Stimulated activated CD4-positive, alpha-beta T cell treated with anti-CD3 and anti-CD28 coated beads, TNF-alpha, amount 100 ng/mL, for 24 hours (primary cell): ENCODE data around the gene ZNF710.

Experiments
- DNase-seq, 3 experiments: peaks; one replicate each; pipeline ENCODE4 v3.0.0-alpha.2; 2020; ENCODE audit warnings: low read depth in 3 of 3

ZNF710 gene

DNA sequence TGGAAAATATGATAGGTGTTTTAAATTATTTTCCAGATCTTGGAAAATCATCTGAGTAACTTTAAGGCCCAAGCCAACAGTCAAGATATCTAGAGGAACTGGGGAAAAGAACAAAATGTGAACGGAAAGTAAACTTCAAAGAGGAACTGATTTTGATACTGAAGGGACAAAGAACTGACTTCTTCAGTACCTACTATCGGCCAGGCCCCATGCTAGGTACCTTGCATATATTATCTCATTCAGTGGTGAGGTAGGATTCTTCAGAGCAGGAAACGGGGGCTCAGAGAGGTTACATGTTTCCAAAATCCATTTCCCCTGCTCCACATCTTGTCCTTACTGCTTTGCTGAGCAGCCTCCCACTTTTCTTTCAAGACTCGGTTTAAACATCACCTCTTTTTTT, 9.8 kb upstream of the ZNF710 start:
- DNase-seq: no peak

DNA sequence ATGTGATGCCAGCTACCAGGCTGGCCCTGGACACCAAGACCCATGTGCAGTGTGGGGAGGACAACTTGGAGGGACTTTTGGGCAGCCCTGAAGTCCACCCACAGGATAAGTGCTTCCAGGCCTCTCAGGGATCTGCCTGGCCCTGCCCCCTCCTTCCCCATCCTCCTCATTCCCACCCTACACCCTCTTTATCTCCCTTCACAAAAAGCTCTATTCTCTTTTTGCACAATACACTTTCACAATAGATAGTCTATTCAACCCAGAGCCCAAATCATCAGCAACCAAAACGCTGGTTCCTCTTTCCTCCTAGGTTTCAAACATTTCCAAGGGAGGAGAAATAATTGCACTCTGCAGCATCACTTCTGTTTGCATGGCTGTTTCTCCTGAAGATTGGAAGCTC, 7.8 kb upstream of the ZNF710 start:
- DNase-seq: no peak

DNA sequence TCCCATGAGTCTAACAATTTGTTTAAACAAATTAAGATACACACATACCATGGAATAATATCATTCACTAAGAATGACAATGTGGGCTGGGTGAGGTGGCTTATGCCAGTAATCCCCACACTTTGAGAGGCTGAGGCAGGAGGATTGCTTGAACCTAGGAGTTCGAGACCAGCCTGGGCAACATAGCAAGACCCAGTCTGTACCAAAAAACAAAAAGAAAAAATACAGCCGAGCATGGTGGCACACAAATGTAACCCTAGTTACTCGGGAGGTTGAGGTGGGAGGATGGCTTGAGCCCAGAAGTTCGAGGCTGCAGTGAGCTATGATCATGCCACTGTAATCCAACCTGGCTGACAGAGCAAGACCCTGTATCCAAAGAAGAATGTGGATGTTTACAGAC, 4.0 kb upstream of the ZNF710 start:
- DNase-seq: no peak

DNA sequence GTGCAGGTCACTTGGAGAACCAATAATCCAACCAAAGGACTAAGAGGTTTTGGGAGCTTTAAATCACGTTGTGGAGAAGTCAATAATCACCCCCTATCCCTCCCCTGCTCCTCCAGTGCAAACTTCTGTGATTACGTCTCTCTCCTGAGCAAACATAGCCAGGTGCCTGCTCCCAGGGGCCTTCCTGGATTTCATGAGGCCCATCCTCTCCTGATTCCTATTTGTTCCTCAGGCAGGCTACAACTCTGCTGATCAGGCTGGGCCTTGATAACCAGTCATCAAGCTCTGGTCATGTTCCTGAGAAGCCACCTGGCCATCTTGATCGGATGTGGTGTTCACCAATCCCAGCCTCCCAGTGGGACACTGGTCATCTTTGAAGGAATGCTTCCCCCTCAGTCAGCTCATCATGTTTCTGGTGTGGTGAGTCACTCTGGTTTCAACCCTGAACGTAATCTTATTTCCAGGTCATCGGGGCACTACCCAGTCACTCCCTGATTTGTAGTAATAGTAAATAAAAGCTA, 2.9 kb upstream of the ZNF710 start:
- DNase-seq: no peak

DNA sequence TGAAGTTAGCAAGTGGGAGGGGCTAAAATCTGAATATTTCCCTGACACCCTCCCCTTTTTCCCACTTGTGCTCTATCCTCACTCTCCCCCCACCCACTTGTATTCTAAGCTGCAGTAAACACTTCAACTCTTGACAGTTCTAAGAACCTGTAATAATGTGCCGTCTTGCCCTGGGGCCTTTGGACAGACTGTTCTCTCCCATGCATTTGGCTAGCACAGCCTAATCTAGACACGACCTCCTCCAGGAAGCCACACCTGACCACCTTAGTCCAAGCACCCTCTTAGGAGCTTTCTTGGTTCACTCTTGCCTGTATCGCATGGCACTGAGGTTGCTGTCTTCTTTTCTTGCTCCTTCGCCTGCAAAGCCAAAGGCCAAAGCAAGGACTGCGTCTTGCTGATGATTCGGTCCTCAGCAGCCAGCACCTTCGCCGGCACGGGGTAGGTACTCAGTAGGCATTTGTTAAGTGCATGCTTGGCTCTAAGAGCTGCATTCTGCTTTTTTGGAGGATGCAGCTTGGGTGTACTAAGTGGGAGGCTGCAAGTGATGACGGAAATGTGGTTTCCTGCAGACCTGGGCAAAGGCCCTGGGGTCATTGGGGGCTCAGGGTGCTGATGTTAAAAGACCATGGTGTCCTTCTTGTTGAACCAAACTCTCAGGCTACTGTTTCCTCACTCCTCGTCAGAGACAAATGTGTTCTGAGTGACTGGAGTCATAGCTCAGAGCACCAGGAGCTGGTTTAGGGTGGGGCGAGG, 2.0 kb upstream of the ZNF710 start:
- no peak for DNase-seq

DNA sequence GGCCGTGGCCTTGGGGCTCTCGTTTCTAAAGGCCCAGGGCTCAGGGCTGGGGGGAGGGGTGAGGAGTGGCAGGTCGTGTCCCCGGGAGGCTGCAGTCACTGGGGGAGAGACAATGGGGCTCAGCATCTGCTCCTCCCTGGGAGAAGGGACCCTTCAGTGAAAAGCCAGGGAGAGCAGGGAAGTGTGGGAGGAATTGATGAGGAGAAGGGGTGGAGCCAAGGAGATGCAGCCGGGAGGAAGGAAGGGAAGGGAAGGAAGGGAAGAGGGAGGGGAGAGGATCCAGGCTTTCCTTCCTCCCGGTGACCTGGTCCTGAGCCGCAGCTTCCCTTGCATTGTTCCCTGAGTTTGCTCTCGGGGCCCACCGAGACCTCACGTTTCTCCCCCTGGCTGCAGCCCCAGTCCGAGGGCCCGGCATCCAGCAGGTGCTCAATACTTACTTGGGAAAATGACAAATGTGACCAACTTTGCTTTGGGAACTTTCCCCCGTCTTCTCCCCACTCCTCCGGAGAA, 1.4 kb upstream of the ZNF710 start:
- no peak for DNase-seq

DNA sequence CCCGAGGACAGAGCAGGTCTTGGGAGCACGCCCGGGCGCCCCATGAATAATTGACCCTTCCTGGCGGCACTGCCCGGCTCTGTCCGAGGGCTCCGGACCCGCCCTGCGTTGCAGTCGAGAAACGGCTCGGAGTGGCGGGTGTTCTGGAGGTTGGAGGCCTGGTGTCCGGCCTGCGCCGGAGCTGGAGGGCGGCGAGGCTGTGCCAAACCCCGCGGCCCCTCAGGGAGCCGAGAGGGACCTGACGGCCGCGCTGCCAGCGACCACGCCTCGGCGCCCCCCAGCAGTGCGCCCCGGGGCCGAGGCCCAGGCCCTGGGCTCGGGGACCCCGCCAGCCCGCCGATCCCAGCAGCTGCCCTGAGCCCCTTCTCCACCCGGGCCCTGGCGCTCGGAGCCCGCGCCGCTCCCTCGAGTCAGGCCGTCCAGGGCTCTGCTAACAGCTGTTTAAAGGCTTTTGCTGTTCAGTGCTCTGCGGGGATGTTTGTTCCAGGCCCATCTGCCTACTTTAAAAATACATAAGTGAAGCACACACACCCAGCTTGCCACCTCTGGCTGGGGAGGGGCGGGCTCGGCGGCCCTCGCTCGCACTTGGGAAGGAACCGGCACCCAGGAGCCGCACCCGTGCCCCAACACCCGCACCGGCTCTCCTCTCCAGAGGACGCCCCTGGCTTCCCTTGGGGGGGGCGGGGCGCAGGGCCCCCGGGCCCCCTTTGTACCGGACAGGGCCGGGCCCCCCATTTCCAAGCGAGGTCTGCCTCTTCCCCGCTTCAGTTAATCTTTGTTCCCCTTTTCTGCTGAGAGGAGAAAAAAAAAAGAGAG, 730 bp upstream of the ZNF710 start:
- no peak for DNase-seq

DNA sequence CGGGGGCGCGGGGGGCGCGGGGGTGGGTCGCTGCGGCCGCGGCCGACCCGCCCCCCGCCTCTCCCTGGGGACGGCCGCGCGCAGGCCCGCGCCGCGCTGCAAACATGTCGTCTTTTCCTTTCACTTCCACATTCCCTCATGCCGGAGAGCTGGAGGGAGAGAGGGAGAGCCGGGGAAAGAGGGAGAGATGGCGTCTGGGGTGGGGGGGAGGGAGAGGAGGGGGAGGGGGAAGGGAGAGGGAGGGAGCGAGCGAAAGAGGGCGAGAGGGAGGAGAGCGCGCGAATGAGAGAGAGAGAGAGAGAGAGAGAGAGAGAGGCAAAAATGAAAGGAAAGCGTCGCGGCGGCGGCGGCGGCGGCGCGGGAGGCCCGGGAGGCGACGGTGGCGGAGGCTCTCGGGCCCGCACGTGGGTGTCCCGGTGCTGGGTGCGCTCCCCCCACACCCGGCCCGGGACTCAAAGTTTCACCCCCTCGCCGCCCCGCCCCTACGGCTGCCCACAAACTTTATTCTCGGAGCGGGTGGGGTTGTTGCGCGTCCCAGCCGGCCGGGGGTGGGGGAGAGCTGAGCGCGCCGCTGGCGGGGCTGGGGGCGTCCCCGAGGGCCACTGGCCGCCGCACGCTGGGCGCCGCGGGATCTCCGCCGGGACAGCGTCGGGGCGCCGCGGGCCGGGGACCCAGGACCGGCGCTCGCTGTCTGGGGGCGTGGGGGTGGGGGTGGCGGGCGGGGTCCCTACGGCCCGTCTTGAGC, 731 bp downstream of the ZNF710 start:
- DNase-seq: peak; percentile 18 to 67 (median 38)

DNA sequence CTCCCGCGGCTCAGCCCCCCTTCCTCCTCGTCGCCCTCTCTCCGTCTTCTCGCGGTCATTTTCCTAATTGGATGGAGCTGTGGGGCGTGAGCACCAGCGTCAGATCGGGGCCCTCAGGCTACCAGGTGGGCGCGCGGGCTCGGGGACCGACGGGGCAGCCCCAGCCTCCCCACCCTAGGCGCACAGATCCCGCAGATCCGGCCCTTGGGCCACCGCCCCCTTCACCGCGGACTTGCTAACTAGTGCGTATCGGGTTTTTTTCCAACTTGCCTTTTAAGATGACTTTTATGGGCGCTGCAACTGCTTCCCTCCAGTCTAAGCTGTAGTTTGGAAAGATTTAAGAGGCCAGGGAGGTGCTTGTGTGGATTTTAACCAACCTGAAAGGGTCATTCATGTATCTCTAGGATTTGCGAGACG, 1.3 kb downstream of the ZNF710 start:
- peak in 1 of 3 experiments; percentile 47 for DNase-seq

DNA sequence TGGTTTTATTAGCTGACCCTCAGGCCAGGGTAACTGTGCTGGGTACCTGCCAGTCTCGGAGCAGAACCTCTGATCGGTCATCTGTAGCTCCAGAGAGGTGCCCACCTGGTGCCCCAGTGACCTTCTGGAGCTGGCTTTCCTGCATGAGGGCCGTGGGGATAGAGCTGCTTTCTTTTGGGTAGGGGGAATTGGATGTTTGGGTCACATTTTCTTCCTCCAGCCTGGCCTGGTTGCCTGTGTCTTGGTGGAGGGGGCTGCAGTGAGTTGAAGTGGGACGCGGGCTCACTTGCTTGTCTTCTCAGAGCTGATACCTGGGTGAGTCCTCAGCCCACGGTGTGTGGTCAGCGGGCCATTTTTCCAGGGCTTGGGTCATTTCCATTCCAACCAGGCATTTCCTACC, 2.6 kb downstream of the ZNF710 start:
- DNase-seq: no peak

DNA sequence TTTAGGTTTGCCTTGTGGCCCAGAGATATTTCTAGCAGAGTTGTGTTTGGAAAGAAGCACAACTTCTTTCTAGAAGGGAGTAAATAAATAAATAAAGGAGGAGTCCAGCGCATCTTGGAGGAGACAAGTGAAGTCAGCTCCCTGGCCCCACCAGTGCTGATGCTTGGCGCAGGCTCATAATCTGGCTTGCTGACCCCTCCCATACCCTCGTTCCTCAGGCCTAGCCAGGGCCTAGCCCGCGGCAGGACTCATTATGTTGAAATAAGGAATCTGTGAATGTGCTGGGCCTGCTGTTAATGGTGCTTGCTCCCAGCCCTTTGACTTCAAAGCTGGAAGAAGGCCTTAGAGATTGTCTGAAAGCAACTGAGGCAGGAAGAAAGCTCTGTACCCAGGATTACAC, 3.1 kb downstream of the ZNF710 start:
- DNase-seq: no peak

DNA sequence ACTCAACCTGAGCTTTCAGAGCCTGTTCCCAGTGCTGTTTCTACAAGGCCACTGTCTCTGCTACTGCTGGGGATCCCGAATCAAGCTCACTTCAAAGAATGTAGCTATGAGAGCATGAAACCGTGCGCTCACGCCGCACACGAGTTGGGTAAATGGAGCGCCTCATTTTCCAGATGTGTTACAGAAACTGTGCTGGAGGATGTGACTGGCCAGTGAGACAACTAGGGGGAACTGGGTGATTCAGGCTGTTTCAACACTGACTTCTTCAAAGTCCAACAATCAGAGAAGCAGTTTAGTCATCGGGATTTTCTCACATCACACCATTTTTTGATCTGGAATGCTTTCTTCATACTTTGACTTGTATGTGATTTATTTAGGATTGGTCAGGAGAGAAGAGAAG, 3.5 kb downstream of the ZNF710 start:
- DNase-seq: peak in 2 of 3 experiments; percentile 11 to 56

DNA sequence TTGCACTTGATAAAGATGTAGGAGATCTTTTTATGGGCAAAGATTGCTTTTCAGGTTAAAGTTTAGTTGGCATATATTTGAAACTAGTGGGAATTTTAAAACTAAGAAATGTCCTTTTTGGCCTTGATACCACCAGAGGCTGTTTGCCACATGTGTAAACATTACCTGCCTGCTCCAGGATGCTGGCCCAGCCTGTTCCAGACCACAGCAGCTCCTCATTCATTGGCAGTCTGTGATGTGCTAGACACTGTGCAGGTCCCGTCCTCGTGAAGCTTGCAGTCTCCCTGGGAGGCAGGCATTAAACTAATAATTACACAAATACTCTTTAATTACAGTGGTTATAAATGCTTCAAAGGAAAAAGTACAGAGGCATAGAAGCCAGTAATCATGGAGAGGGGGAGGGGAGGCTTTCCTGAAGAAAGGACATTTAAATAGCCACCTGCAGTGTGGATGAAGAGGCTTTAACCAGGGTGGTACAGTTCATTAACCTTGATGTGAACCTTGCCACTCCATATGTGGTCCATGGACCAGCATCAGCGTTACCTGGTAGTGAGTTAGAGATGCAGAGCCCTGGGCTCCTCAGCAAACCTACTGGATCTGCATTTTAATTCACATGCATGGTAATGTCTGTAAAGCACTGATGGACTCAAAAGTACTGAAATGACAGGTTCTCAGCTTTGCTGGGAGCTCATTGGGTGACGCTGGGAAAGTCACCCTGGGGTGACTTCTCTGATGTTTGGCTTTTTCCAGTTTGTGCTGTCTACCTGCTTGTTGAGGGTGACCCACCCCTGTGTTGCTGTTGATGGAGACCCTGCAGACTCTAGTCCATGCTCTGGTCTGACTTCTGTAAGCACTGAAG, 5.3 kb downstream of the ZNF710 start:
- DNase-seq: no peak

DNA sequence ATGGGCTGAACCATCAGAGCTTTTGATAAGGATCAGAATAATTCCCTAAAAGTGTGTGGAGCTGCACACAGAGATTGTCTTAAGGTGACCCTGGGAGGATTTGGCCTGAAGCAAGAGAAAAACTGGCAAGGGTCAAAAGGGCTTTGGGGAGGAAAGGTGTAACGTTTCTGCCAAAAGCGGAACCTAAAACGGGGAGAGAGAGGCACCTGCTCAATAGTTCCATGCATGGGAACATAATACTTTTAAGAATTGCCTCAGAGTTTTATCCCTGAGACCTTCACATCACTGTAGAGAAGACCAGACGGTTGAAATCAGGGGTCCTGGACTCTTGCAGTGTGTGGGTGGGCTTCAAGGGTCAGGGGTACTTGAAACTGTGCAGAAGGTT, 5.9 kb downstream of the ZNF710 start:
- DNase-seq: no peak

DNA sequence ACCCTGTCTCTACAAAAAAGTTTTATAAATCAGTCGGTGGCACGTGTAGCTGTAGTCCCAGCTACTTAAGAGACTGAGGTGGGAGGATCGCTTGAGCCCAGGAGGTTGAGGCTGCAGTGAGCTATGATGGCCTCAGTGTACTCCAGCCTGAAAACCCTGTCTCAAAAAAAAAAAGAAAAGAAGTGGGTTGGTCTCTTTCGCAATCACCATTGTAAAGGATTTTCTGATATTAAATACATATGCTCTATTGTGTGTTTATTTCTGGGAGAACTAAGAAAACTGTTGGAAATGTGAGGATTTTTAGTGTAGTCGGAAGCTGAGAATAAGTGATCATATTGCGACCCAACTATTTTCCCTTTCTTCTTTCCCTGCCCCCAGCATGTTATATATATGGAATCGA, 7.5 kb downstream of the ZNF710 start:
- no peak for DNase-seq

DNA sequence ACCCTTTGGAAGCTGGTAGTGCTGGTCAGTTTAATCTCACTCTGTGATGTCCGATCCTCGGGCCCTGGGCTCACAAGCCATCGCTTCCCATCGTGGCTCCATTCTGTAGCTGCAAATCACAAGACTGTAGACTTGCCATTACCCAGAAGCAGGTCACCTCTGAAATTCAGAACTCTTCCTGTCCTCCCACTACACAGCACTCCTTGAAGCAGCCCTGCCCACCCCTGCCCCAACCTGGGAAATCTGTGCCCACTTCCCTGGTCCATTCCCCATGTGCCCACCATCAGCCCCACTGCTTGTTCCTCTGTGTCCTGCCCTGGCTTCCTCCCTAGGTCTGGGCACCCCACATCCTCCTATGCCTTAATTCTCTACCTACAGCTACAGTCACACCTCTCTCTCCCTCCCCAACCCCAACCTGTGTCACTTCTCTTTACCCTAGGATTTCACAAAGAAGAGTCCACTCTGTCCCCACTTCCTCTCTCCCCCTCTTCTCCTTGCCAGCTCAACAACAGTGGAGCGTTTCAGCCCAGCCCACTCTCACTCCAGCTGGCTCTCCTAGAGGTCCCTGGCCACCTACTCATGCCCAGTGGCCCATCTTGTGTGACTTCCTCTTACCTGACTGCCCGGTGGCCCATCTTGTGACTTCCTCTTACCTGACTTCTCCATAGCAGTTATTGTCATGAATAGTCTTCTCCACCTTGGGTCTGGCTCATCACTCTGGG, 8.3 kb downstream of the ZNF710 start:
- DNase-seq: no peak

DNA sequence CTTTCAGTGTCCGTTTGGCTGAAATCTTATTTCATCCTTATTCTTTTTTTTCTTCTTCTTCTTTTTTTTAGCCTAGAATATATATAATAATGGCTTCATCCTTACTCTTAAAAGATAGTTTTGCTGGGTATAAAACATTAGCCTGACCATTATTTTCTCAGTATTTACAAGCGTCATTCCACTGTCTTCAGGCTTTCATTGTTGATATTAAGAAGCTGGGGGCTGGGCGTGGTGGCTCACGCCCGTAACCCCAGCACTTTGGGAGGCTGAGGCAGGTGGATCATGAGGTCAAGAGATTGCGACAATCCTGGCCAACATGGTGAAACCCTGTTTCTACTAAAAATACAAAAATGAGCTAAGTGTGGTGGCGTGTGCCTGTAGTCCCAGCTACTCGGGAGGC, 10.6 kb downstream of the ZNF710 start:
- no peak for DNase-seq

DNA sequence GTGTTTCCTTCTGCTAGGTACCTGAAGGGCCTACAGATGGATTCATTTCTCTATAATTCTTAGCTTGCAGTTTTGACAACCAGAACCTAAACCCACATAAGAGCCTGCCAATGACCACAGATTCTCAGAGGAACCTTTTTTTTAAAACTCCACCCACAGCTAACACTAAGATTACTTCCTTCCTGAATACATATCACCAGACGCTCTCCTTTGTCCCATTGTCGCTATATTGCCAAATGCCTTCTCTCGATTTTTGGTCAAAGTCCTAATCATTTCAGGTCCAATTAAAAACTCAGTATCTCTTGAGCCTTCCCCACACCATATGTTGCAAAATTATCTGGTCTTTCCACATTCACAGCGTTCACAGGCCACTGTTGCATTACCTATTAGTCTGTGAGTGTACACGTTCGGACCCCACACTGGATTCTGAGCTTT, 12.4 kb downstream of the ZNF710 start:
- DNase-seq: no peak

DNA sequence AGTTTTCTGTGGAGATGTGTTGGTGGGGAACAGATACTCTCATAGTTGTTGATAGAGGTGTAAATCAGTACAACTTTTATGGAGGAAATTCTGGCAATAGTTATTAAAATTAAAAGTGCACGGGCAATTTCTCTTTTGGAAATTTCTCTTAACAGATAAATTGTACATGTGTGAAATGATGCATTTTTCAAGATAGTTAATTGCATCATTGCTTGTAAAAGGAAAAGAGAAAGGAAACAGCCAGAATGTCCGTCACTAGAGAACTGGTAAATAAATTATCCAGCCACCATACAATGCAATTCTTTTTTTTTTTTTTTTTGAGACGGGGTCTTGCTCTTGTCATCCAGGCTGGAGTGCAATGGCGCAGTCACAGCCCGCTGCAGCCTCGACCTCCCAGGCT, 14.2 kb downstream of the ZNF710 start:
- no peak for DNase-seq

DNA sequence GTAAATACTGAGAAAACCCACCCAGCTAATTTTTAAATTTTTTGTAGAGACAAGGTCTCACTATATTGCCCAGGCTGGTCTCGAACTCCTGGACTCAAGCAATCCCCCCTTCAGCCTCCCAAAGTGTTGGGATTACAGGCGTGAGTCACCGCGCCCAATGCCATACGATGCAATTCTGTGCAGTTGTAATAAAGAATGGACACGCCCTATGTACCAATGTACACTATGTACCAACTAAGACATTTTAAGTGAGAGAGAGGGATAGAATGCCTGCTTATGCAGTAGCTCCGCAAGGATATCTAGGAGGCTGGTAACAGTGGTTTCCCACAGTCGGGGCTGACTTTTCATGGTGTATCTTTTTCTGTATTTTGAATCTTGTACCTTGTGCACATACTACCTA, 14.6 kb downstream of the ZNF710 start:
- no peak for DNase-seq
